SH-SY5Y (cell line): ENCODE data around the gene SIRPB2.

ENCODE experiments used
- GATA2 ChIP-seq: IDR thresholded peaks from 2 replicates; pipeline ENCODE4 v1.6.1; 2011; ENCODE audit warnings: mild to moderate bottlenecking, low read depth, low read length
- GATA3 ChIP-seq: IDR thresholded peaks from 2 replicates; pipeline ENCODE4 v1.6.1; 2011; ENCODE audit warnings: low read depth, mild to moderate bottlenecking, low read length, moderate library complexity

GRCh38 chr20:1469306-1469905 is 21.8 kb downstream of the SIRPB2 start:
- TF ChIP-seq GATA2 (no peak), GATA3 (no peak)
